Transverse colon (tissue), 3 donors: ENCODE measurements around the gene DTL.

ENCODE experiments used
- POLR2A ChIP-seq: fragments of 450-650 bp; IDR thresholded peaks from one replicate; pipeline ENCODE4 v1.6.1; 2016; ENCODE audit warnings: antibody characterized with exemption, mild to moderate bottlenecking, moderate library complexity
- TF ChIP-seq, protein P1 (sequence below), 5 experiments: fragments of 200-600 bp in 3 of 5; fragments of 450-650 bp in 2 of 5; sonication (generic) in 3 of 5; IDR thresholded peaks; 1 replicate in 2 of 5; 2 replicates in 3 of 5; pipeline ENCODE4 v1.5.1; 2016 to 2017; ENCODE audit warnings: antibody characterized with exemption in 5 of 5, inconsistent platforms in 3 of 5, mild to moderate bottlenecking in 2 of 5, moderate library complexity in 1 of 5

- TF ChIP-seq, protein P1, sequence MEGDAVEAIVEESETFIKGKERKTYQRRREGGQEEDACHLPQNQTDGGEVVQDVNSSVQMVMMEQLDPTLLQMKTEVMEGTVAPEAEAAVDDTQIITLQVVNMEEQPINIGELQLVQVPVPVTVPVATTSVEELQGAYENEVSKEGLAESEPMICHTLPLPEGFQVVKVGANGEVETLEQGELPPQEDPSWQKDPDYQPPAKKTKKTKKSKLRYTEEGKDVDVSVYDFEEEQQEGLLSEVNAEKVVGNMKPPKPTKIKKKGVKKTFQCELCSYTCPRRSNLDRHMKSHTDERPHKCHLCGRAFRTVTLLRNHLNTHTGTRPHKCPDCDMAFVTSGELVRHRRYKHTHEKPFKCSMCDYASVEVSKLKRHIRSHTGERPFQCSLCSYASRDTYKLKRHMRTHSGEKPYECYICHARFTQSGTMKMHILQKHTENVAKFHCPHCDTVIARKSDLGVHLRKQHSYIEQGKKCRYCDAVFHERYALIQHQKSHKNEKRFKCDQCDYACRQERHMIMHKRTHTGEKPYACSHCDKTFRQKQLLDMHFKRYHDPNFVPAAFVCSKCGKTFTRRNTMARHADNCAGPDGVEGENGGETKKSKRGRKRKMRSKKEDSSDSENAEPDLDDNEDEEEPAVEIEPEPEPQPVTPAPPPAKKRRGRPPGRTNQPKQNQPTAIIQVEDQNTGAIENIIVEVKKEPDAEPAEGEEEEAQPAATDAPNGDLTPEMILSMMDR (IDR thresholded peaks at IDR 0.05) = no peak
- TF ChIP-seq POLR2A = no peak
Measured at GRCh38 chr1:212129781-212130180, 94.2 kb downstream of the DTL start.
